ENCODE measurements around the gene CACNA2D4.

The CACNA2D4 gene

DNA sequence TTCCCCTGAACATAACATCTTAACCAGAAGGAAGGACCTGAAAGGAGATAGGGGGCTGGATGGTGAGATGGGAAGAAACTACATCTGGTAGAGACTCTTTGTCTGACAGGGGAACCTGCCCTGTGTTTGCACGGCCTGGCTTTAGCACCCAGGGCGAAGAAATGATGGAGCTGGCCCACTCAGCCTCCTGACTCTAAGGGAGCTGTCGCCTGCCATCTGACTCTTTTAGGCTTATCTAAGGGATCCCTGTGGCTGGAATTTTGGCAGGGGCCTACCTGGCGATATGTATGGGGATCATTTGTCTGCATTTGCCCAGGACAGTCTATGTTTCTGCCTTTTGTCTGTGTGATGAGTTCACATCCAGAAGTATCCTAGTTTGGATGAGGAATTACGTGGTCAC lies 15.6 kb upstream of the CACNA2D4 start:
- DNase-seq = no peak

DNA sequence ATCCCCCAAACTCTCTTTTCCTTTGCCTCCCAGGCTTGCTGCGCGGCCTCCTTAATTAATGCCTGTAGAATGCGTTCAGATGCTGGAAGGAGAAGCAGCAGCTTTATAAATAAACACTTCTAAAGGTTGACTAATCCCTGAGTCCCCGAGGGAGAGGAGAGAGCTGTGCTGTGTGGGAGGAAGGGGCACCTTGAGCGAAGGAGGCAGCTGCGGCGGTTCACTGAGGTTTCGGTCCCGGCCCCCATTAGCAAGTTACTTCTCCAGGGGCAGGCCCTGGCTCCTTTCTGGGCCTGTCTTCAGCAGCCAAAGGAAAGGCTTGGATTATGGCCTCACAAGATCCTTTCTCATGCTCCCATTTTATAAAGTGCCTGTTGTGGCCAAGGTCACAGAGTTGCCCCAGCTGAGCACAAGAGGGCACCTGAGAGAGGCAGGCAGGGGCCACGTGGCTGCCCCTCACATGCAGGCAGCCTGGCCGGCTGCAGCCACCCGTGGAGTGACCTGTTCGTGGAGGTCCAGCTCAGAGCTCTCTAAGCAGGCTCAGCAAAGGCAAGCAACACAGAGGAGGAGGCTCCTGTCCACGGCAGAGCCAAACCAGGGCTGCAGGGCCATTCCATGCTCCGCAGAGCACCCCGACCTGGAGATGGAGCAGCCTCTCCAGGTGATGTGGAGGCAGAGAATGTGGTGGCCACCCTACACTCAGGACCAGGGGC lies 15.0 kb upstream of the CACNA2D4 start:
- no peak for DNase-seq

DNA sequence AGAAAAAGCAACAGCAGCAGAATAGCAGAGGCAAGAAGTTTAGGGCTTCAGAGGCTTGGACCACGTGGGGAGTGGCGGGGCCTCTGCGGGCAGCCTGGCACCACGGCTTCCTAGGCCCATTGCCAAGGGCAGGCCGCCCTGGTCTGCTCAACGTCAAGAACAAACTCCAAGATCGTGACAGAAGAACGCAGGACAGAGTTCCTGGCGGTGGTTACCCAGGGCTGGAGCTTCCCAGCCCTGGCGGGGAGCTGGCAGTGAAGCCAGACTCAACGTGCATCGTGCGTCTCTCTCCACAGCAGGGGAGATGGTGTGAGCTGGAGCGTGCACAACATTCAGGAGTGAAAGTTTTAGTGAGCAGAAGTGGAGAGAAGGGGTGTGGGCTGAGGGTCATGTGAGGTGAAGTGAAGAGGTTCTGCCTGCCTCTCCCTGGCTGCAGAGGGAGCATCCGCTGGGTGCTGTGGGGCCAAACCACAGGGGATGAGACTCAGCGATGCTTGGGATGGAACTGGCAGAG lies 13.9 kb upstream of the CACNA2D4 start:
- DNase-seq = no peak

DNA sequence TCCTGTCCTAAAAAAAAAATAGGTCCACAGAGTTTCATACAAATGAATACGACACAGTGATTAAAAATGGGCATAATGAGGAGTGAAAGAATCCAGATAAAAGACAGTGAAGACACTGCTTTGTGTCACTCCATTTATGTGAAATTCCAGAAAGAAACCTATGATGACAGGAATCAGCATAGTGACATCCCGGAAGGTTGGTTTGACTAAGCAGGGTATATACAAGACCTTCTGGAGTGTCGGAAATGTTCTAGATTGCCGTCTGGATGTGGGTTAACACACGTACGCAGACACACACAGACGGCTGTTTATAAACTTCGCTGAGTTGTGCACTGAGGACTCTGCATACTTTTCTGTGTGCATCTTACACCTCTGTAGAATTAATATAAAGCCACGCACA lies 13.2 kb upstream of the CACNA2D4 start:
- DNase-seq = no peak

DNA sequence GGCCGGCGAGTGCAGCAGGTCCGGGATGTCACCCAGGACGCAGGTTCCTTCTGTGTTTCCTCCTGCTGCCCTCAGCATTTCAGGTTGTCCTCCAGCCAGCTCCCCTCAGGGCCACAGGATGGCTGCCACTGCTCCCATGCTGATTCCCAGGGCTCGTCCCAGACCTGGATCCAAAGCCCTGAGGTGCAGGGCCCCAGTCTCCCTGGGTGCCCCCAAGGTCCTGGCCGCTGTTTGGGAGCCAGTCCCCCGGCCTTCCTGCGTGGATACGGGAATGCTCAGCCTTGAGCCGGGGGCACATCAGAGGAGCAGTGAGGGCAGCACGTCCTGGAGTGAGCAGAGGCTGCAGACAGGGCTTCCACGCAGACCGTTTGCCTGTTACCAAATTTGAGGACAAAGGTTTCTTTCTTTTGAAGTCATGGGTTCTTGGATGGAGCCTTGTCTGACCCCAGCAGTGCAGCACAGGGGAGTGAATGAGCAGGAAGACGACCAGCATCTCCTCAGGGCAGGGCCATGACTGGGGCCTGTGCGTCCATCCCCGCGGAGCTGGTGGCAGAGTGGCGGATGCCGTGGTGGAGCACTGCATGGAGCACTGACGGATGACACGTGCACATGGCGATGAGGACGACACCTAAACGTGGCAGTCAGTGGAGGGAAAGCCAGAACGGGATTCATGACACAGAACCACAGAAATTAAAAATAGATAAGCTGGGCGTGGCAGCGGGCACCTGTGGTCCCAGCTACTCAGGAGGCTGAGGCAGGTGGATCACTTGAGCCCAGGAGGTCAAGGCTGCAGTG lies 12.5 kb upstream of the CACNA2D4 start:
- no peak for DNase-seq

DNA sequence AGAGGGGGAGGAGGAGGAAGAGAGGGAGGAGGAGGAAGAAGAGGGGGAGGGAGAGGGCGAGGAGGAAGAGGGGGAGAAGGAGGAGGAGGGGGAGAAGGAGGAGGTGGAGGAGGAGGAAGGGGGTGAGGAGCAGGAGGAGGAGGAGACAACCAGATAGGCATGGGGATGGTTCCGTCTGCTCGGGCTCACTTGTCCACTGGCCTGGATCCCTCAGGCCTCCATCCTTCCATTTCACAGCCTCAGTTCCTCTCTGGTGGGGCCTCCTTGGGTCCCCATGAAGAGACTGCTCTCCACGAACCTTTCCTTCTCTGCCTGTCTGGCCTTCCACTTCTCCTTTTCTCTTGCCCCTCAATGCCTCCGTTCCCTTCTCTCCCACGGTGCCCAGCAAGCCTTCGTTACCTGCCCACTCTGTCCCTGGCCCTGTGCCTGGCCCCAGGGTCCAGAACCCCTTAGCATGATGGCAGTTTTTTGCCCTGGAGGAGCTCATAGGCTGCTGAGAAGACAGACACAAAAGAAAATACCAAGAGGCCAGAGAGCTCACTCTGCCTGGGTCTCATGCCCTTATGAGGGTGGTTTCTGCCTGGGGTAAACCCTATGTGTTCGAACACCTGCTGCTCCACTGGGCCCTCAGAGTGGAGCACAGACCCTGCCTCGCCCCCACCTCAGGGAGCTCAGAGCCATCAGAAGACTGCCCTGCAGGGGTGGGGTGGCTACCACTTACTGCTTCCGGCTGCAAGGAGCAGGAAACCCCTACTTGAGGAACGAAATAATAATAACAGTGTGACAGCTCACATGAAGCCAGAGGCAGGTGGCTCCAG lies 11.7 kb upstream of the CACNA2D4 start:
- no peak for DNase-seq

DNA sequence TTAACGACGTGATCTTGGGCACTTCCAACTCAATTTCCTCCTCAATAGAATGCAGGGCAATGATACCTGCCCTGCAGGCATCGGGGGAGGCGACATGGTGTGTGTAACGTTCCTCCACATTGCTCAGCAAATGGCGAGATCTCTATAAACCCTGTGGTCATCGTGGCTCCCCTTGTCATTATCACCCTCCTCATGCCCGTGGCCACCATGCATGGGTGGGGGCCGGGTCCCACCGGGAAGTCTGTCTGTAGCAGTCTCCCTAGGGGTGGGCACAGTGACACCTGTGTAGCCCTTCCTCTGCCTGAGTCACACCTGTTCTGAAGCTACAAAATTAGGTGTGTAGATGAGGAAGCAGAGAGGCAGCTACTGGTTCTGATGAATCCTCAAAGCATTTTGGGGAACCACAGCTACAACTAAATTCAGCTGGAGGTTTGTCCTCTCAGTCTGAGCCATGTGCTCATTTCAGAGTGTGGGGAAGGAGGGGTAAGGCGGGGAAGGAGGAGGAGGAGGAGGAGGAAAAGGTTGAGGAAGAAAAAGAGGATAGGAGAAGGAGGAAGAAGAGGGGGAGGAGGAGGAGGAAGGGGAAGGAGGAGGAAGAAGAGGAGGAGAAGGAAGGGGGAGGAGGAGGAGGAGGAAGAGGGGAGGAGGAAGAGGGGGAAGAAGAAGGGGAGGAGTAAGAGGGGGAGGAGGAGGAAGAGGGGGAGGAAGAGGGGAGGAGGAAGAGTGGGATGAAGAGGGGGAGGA lies 11.0 kb upstream of the CACNA2D4 start:
- no peak for DNase-seq

DNA sequence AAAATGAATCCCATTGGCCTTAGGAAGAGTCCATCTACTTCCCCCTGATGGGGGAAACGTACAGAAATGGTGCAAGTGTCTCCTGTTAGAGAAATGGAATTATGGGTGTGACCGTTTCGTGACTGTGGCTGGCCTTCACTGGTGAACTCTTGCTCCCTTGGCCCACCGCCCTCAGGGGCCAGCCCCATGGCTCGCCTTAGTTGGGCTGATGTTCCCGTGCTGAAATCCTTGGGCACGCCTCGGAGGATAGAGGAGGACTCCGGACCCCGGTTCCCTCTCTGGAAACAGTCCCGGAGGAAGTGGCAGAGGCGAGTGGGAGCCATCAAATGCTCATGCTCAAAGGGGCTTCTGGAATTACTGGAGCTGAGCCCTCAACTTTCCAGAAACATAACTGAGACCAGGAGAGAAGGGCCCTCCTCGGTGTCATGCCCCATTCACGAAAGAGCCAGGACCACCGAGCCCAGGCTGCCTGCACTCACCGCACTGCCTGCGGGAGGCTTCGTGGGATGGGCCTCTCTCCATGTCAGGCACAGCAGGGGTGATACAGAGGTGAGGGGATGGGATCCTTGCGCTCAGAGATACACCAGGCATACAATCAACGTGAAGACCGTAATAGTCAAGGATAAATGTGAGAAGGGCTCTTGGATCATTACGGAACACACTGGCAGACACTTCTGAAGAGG lies 10.1 kb upstream of the CACNA2D4 start:
- no peak for DNase-seq

DNA sequence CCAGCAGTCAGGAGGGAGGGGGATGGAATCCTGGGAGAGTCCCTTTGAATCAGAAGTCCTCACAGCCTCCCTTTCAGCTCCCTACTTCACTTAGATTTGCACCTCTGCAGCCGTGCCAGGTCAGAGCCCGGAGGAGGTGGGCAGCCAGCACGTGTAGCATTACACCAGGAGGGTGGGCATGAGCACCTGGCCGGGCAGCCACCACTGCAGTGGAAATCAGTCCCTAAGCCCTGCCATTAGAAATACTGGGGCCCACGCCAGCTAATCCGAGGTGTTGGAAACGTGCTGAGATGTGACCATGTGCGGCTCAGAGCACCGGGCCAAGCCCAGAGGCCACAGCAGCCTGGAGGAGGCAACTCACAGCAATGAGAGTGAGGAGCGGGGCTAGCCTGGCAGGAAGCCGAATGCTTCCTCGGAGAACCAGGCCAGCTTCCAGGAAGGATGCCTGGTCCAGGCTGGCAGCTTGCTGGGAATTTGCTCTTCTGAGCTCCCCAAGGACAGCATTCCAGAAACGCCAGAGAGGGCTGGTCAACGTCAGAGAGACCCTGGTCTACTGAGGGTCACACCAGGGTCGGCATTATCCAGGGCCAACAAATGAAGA lies 9.4 kb upstream of the CACNA2D4 start:
- no peak for DNase-seq

DNA sequence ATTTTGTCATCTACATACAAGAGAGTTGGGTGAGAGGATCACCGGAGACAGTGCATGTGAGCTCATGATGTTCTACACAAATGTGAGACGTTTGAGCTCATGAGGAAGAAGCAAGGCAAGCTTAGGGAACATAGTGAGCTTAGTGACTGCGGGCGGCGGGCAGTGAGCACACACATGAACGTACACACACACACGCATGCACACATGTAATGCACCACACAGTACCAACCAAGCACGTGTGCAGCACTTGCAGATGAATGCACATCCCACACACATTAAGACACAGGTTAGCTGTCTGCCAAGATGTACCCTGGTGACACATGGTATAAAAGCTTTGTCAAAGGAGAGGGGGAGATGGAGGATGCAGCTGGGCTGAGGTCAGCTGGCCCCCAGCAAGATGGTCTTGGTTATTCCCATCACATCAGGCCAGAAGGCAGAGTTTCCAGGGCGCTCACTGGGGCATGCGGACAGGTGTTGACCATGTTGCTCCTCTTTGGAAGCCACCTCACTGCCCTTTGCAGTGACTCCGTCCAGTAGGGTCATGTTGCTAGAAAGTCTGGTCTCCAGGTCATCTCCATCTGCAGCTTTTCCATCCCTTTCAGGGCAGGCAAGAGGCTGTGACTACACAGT lies 8.7 kb upstream of the CACNA2D4 start:
- no peak for DNase-seq

DNA sequence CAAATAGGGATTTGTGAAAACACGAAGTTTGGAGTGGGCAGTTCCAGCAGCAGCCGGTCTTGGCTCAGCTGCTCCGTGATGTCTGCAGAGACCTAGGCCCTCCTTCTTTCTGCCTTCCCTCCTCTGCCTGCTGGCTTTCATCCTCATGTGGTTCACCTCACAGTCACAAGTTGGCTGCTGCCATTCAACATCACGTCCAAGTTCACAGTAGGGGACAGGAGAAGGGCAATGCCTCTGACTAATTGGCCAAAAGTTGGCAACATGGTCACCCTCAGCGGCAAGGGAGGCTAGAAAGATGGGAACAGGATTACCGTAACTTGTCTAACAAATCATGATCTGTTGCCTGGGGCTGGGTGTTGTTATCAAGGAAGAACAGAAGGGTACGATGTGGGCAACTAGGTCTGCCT lies 7.8 kb upstream of the CACNA2D4 start:
- no peak for DNase-seq

DNA sequence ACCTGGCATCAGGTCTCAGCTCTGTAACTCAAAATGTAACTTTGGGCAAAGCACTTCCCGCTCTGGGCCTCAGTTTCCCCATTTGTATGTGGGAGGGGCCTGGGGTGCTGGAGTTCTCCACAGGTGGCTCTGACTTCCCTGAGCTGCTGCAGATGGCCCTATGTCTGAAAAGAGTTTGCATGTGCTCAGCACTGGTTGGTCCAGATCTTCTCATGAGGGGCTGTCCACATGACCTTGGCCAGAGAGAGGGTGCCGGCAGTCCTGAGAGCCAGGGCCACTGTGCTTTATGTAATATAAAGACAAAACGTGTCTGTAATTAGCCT lies 7.2 kb upstream of the CACNA2D4 start:
- no peak for DNase-seq

DNA sequence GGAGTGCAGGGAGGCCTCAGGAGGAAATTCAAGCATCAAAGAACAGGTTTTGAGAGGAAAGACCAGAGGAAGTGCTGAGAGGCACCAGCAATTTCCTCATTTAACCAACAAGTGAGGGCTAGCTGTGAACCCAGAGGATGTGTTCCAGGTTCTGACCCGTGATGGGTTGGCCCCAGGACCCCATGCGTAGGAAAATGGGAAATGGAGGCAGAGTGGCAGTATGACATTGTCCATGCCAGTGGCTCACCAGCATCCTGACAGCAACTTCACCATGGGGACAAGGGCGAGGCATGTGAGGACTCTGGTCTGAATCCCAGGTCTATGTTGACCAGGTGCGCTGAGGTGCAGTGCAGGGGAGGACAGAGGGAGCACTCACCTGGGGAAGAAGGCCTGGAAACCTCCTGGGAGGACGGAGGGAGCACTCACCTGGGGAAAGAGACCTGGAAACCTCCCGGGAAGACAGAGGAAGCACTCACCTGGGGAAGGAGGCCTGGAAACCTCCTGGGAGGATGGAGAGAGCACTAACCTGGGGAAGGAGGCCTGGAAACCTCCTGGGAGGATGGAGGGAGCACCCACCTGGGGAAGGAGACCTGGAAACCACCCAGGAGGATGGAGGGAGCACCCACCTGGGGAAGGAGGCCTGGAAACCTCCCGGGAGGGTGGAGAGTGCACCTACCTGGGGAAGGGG lies 6.7 kb upstream of the CACNA2D4 start:
- DNase-seq = no peak

DNA sequence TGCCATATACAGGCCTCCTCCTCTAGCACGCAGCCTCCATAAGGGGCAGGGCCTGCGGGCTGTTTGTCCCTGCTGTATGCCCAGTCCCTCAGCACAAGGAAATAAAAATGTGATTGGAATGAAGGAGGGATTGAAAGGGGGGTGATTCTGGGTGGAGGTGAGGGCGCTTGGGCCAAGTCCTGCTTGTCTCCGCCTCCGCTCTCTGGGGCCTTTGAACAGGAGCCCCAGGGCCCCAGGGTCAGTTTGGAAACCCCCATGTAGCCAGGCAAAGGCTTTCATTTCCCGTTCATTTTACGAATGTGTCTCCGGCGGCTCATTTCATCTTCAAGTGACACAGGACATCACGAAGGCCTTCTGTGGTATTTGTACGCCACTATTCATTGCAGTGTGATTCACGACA lies 4.5 kb upstream of the CACNA2D4 start:
- no peak for DNase-seq

DNA sequence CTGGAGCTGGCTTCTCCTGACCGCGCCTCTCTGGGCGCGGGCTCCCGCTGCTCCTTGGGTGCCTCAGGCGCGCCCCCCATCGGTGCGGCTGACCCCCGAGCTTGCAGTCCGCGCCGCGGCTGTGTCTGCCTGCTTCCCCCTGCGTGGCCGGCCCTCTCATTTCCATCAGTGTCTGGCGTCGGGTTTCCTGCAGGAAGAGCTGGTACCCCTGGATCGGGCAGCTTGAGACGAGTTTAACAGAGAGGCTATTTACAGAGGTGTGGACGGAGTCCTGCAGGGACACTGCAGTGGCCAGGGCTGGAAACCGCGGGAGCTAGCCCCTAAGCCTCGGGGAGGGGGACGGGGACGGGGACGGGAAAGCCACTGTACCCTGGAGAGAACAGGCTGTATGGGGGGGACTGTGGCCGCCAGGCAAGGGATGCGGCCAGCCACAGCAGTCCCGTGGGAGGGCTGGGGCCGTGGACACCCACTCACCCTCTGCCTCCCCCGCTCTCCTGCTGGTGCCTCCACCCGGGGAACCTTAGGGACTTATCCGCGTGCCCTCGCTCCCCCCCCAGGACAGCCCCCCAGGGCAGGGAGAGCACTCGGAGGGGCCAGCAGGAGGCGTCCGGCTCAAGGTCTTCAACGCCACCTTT lies 3.7 kb upstream of the CACNA2D4 start:
- no peak for DNase-seq

DNA sequence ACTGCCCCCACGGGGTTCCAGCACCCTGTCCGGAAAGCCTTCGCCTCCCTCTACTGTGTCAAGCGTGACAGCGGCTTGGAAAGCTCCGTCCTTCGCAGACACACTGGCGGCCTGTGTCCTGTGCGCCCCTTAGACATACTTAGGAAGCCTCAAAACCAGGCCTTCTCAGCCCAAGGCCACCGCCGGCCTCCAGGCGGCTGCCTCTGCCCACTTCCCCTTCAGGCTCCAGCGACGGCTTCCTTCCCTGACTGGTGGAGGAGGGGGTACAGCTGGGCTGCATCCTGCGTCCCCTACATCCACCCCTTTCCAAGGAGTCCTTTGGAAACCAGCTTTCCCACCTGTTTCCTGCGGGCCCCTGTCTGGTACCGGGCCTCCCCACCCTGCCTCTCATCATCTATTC lies 2.5 kb upstream of the CACNA2D4 start:
- DNase-seq = no peak

DNA sequence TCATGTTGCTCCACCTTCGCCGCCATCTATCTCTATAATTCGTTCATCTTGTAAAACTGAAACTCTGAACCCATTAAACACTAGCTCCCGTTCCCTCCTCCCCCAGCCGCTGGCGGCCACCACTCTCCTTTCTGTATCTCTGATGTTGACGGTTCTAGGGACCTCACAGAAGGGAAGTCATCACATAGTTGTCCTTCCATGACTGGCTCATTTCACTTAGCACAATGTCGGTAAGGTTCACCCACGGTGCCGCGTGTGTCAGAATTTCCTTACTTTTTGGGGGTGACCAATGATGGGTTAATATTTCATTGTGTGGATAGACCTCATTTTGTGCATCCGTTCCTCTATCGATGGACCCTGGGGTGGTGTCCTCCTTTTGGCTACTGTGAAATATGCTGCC lies 2.0 kb upstream of the CACNA2D4 start:
- DNase-seq = no peak

DNA sequence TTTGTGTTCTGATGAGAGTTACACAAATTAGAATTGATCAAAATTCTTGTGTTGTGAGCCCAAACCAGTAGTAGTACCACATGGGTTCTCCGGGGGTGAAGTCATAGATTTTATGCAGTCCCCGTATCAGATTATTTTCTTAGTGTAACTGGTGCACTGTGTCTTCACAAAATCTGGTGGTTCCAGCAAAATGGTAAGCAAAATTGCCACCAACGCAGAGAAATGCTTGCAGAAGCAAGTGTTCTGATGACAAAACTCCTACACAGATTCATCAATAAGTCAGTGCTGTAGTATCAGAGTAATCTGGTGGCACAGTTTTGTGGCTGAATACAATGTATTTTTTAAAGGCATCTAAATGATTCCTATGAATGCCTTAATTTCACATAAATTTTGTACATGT lies 1.3 kb upstream of the CACNA2D4 start:
- DNase-seq = no peak

DNA sequence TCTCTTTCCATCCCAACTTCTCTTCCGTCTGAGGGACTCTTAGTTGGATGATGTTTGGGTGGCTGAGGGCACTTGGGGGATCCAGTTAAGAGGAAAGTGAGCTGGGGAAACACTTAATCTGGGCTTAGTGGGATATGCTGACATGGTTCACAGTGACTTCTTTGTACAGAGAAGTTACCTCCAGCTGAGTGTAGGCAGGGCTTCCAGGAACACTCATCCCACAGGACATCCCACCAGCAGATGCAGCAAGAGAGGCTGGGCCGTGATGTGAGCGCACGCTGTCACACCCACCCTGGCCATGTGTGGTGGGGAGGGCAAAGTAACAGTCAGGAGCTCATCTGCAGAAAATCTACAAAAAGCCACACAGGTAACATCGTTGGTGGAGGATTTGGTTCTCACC lies 832 bp upstream of the CACNA2D4 start:
- DNase-seq = no peak

DNA sequence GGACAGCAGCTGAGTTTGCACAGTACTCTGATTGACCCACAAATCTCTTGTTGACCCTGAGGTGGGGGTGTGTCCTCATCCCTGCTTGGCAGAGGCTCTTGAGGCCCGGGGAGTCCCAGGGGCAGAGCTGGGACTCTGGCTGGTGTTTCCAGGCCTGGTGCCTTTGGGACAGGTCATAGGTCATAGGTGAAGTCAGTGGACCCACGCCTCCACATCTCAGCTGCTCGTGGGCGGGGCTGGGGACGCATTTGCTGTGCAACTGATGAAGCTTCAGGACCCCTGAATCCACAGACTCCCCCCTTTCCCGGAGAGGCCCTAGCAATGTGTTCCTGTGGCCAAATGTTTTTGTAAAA lies 408 bp upstream of the CACNA2D4 start:
- no peak for DNase-seq

All from SIG-M5 (cell line).